Measurements from ENCODE around the gene MTURN. TPM values are rescaled to one million over a fixed set of nuclear protein-coding genes. Genes with fewer than 3 reads are reported as not detected.

MTURN gene
- total RNA-seq, 1 experiment from 2014 or later = 2.2 TPM

GRCh38 chr7:30143748-30144251, 9.0 kb downstream of the MTURN start:
- no peak overlapping the region for H3K4me3 Mint-ChIP-seq (ENCODE audit: unreplicated experiment)
- CTCF ChIA-PET = no interaction called here
- H3K27me3 ChIP-seq (replicated peaks; ENCODE audit: control insufficient read depth, insufficient read depth, low read length) = no peaks in the 10 kb centered on the region
- no peak for DNase-seq
- BruUV-seq (replicated peaks) = no TSS peak
- peaks cover 13% of the 10 kb centered on the region for H3K4me1 Mint-ChIP-seq (ENCODE audit: low read depth, unreplicated experiment)
- no peaks in the 10 kb centered on the region for H3K36me3 Mint-ChIP-seq (ENCODE audit: insufficient read depth, unreplicated experiment)
- H3K9me3 ChIP-seq = no peaks in the 10 kb centered on the region
- no peak overlapping the region for H3K27ac Mint-ChIP-seq (ENCODE audit: unreplicated experiment)
- H3K4me3 ChIP-seq (ENCODE audit: low read depth, low read length) = no peak overlapping the region
- intact Hi-C loops (cut with micrococcal nuclease; ENCODE audit: unreplicated experiment) = no loop called here
- TF ChIP-seq CTCF (IDR thresholded peaks at IDR 0.05; ENCODE audit: insufficient read depth in 1 of 2, low read depth in 1 of 2, low read length in 1 of 2, severe bottlenecking in 1 of 2, unreplicated experiment in 1 of 2) = no peak
- H3K27me3 Mint-ChIP-seq (ENCODE audit: insufficient read depth, unreplicated experiment) = no peaks in the 10 kb centered on the region
- 0 out of 2 replicates have a peak, but pooled peaks cover 8% of the 10 kb centered on the region for H3K4me1 ChIP-seq
- H3K36me3 ChIP-seq (ENCODE audit: control insufficient read depth, insufficient read depth, low read length) = no peaks in the 10 kb centered on the region
- no peaks in the 10 kb centered on the region for H3K9me3 Mint-ChIP-seq (ENCODE audit: unreplicated experiment)
- POLR2A ChIA-PET = no interaction called here

GRCh38 chr7:30144657-30145306, 10.0 kb downstream of the MTURN start:
- CTCF ChIA-PET = no interaction called here
- intact Hi-C loops (cut with micrococcal nuclease; ENCODE audit: unreplicated experiment) = no loop called here
- Mint-ChIP-seq H3K27me3 (ENCODE audit: insufficient read depth, unreplicated experiment) (no peaks in the 10 kb centered on the region), H3K27ac (ENCODE audit: unreplicated experiment) (no peak overlapping the region), H3K36me3 (ENCODE audit: insufficient read depth, unreplicated experiment) (no peaks in the 10 kb centered on the region), H3K4me3 (ENCODE audit: unreplicated experiment) (no peak overlapping the region), H3K4me1 (ENCODE audit: low read depth, unreplicated experiment) (peaks cover 13% of the 10 kb centered on the region), H3K9me3 (ENCODE audit: unreplicated experiment) (no peaks in the 10 kb centered on the region)
- 0 out of 2 replicates have a peak, but pooled peaks cover 8% of the 10 kb centered on the region for H3K4me1 ChIP-seq
- H3K9me3 ChIP-seq = no peaks in the 10 kb centered on the region
- no peaks in the 10 kb centered on the region for H3K36me3 ChIP-seq (ENCODE audit: control insufficient read depth, insufficient read depth, low read length)
- no peak for DNase-seq
- POLR2A ChIA-PET = no interaction called here
- H3K4me3 ChIP-seq (ENCODE audit: low read depth, low read length) = no peak overlapping the region
- TF ChIP-seq CTCF (IDR thresholded peaks at IDR 0.05; ENCODE audit: insufficient read depth in 1 of 2, low read depth in 1 of 2, low read length in 1 of 2, severe bottlenecking in 1 of 2, unreplicated experiment in 1 of 2) = no peak
- no TSS peak for BruUV-seq (replicated peaks)
- no peaks in the 10 kb centered on the region for H3K27me3 ChIP-seq (replicated peaks; ENCODE audit: control insufficient read depth, insufficient read depth, low read length)

- no peak overlapping the region for H3K27ac Mint-ChIP-seq (ENCODE audit: unreplicated experiment)
- no peaks in the 10 kb centered on the region for H3K9me3 Mint-ChIP-seq (ENCODE audit: unreplicated experiment)
- no peak overlapping the region for H3K4me3 Mint-ChIP-seq (ENCODE audit: unreplicated experiment)
- H3K4me1 ChIP-seq = 0 out of 2 replicates have a peak, but pooled peaks cover 8% of the 10 kb centered on the region
- H3K27me3 ChIP-seq (replicated peaks; ENCODE audit: control insufficient read depth, insufficient read depth, low read length) = no peaks in the 10 kb centered on the region
- H3K27me3 Mint-ChIP-seq (ENCODE audit: insufficient read depth, unreplicated experiment) = no peaks in the 10 kb centered on the region
- ChIA-PET CTCF (no interaction called here), POLR2A (no interaction called here)
- TF ChIP-seq CTCF (IDR thresholded peaks at IDR 0.05; ENCODE audit: insufficient read depth in 1 of 2, low read depth in 1 of 2, low read length in 1 of 2, severe bottlenecking in 1 of 2, unreplicated experiment in 1 of 2) = no peak
- no TSS peak for BruUV-seq (replicated peaks)
- H3K36me3 Mint-ChIP-seq (ENCODE audit: insufficient read depth, unreplicated experiment) = no peaks in the 10 kb centered on the region
- no peak for DNase-seq
- peaks cover 13% of the 10 kb centered on the region for H3K4me1 Mint-ChIP-seq (ENCODE audit: low read depth, unreplicated experiment)
- no peak overlapping the region for H3K4me3 ChIP-seq (ENCODE audit: low read depth, low read length)
- H3K36me3 ChIP-seq (ENCODE audit: control insufficient read depth, insufficient read depth, low read length) = no peaks in the 10 kb centered on the region
- H3K9me3 ChIP-seq = no peaks in the 10 kb centered on the region
- intact Hi-C loops (cut with micrococcal nuclease; ENCODE audit: unreplicated experiment) = no loop called here
Observed at GRCh38 chr7:30145426-30145970, 10.7 kb downstream of the MTURN start.

Data from Caco-2 (cell line).